ENCODE measurements around the gene AMMECR1.

DNA sequence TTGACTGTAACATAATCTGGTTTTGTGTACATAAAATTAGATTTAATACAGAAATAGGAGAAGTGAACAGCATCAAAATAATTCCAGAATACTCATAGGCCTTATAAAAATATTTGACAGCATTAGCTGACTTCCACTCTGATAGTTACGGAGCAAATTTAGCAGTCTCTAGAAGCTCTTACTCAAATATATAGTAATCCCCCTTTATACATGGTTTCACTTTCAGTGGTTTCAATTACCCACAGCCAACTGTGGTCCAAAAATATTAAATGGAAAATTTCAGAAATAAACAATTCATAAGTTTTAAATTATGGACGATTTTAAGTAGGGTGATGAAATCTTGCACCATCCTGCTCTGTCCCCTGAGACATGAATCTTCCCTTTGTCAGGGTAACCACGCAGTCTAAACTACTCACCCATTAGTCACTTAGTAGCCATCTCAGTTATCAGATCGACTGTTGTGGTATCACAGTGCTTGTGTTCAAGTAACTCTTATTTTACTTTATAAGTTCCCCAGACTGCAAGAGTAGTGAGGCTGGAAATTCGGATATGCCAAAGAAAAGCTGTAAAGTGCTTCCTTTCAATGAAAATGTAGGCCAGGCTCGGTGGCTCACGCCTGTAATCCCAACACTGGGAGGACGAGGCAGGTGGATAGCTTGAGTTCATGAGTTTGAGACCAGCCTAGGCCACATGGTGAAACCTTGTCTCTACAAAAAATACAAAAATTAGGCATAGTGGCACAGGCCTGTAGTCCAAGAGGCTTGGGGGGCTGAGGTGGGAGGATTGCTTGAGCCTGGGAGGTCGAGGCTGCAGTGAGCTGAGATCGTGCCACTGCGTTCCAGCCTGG is 23.5 kb upstream of the AMMECR1 start:
- TF ChIP-seq BHLHE40 (IDR thresholded peaks at IDR 0.05; ENCODE audit: borderline replicate concordance) (no peak), SP1 (IDR thresholded peaks at IDR 0.05) (no peak), ZNF384 (IDR thresholded peaks at IDR 0.05) (no peak), ARNT (IDR thresholded peaks at IDR 0.05) (no peak), TARDBP (IDR thresholded peaks at IDR 0.05) (no peak), SUZ12 (IDR thresholded peaks at IDR 0.05) (no peak)
- TF ChIP-seq, protein P1, sequence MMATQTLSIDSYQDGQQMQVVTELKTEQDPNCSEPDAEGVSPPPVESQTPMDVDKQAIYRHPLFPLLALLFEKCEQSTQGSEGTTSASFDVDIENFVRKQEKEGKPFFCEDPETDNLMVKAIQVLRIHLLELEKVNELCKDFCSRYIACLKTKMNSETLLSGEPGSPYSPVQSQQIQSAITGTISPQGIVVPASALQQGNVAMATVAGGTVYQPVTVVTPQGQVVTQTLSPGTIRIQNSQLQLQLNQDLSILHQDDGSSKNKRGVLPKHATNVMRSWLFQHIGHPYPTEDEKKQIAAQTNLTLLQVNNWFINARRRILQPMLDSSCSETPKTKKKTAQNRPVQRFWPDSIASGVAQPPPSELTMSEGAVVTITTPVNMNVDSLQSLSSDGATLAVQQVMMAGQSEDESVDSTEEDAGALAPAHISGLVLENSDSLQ (IDR thresholded peaks at IDR 0.05): no peak
